Neuronal stem cell (in vitro differentiated cells): Measurements from ENCODE around the gene GPRC5B.

Experiments used
- DNase-seq: peaks from one replicate; pipeline ENCODE4 v3.0.0-alpha.2; 2013; ENCODE audit warnings: low spot score
- H2AFZ ChIP-seq: one replicate; pipeline ENCODE4 v1.6.1; 2013; ENCODE audit warnings: mild to moderate bottlenecking, low read length, inconsistent platforms
- H2AK5ac ChIP-seq: 2 replicates; pipeline ENCODE4 v1.6.1; 2013; ENCODE audit warnings: low read depth, mild to moderate bottlenecking, inconsistent platforms, low read length, moderate library complexity, mixed read lengths
- H2BK120ac ChIP-seq: 2 replicates; pipeline ENCODE4 v1.6.1; 2013; ENCODE audit warnings: low read depth, mild to moderate bottlenecking, inconsistent platforms, low read length, moderate library complexity, mixed read lengths
- H2BK12ac ChIP-seq: one replicate; pipeline ENCODE4 v1.6.1; 2013; ENCODE audit warnings: low read length, inconsistent platforms
- H2BK15ac ChIP-seq: 2 replicates; pipeline ENCODE4 v1.6.1; 2013; ENCODE audit warnings: mild to moderate bottlenecking, low read length, inconsistent platforms, mixed read lengths
- H2BK5ac ChIP-seq: one replicate; pipeline ENCODE4 v1.6.1; 2013; ENCODE audit warnings: inconsistent platforms, mild to moderate bottlenecking, low read length, moderate library complexity
- H3K14ac ChIP-seq: one replicate; pipeline ENCODE4 v1.6.1; 2013; ENCODE audit warnings: low read length, inconsistent platforms
- H3K18ac ChIP-seq: 2 replicates; pipeline ENCODE4 v1.6.1; 2013; ENCODE audit warnings: low read length, inconsistent platforms
- H3K23ac ChIP-seq: 2 replicates; pipeline ENCODE4 v1.6.1; 2013; ENCODE audit warnings: low read depth, mild to moderate bottlenecking, mixed read lengths, low read length, inconsistent platforms; ENCODE audit not compliant: poor library complexity
- H3K27ac ChIP-seq: replicated peaks from 3 replicates; pipeline ENCODE4 v1.5.1; 2013; ENCODE audit warnings: low read length, inconsistent platforms
- H3K27me3 ChIP-seq, 3 experiments: 2 replicates each; pipeline ENCODE4 v1.6.1; 2013; ENCODE audit warnings: low read length in 3 of 3, mild to moderate bottlenecking in 2 of 3, inconsistent platforms in 1 of 3, low read depth in 1 of 3, mixed read lengths in 1 of 3, moderate library complexity in 1 of 3; ENCODE audit not compliant: control insufficient read depth in 3 of 3, insufficient read depth in 3 of 3
- H3K36me3 ChIP-seq, 2 donors: replicated peaks in 1 of 2; 2 replicates each; pipeline ENCODE4 v1.6.1; 2013; ENCODE audit warnings: low read length in 2 of 2; ENCODE audit not compliant: control insufficient read depth in 2 of 2, insufficient read depth in 2 of 2
- H3K4ac ChIP-seq: 2 replicates; pipeline ENCODE4 v1.6.1; 2013; ENCODE audit warnings: inconsistent platforms, mild to moderate bottlenecking, low read length, moderate library complexity
- H3K4me1 ChIP-seq, 2 donors: 1 replicate in 1 of 2; 2 replicates in 1 of 2; pipeline ENCODE4 v1.6.1; 2013; ENCODE audit warnings: low read length in 2 of 2, low read depth in 1 of 2; ENCODE audit not compliant: control insufficient read depth in 2 of 2, insufficient read depth in 1 of 2
- H3K4me2 ChIP-seq: one replicate; pipeline ENCODE4 v1.6.1; 2013; ENCODE audit warnings: mild to moderate bottlenecking, low read length, inconsistent platforms; ENCODE audit not compliant: insufficient read depth, poor library complexity, severe bottlenecking
- H3K4me3 ChIP-seq, 2 donors: 2 replicates each; pipeline ENCODE4 v1.5.1; 2013; ENCODE audit warnings: low read length in 2 of 2, mild to moderate bottlenecking in 2 of 2, inconsistent platforms in 1 of 2, moderate library complexity in 1 of 2
- H3K79me1 ChIP-seq: one replicate; pipeline ENCODE4 v1.6.1; 2013; ENCODE audit warnings: low read depth, mild to moderate bottlenecking, inconsistent platforms, low read length, moderate library complexity
- H3K9ac ChIP-seq: one replicate; pipeline ENCODE4 v1.6.1; 2013; ENCODE audit warnings: mild to moderate bottlenecking, low read depth, low read length, inconsistent platforms; ENCODE audit not compliant: poor library complexity
- H3K9me3 ChIP-seq, 2 donors: replicated peaks in 1 of 2; 2 replicates each; pipeline versions ENCODE3 to v1.6.1; 2013; ENCODE audit warnings: low read length in 2 of 2, mild to moderate bottlenecking in 2 of 2, inconsistent platforms in 1 of 2, low read depth in 1 of 2, mixed read lengths in 1 of 2, moderate library complexity in 1 of 2; ENCODE audit not compliant: control insufficient read depth in 2 of 2, insufficient read depth in 1 of 2
- H4K8ac ChIP-seq: one replicate; pipeline ENCODE4 v1.6.1; 2013; ENCODE audit warnings: low read depth, mild to moderate bottlenecking, inconsistent platforms, low read length, moderate library complexity
- H4K91ac ChIP-seq: one replicate; pipeline ENCODE4 v1.6.1; 2013; ENCODE audit warnings: low read length, low read depth, mild to moderate bottlenecking, inconsistent platforms; ENCODE audit not compliant: poor library complexity
- WGBS, 2 donors: extraction: QIAGEN DNeasy Blood & Tissue Kit; methylation state at CpG; one replicate each; pipeline ENCODE4 v1.1.7; 2013; ENCODE audit warnings: missing lambda C conversion rate in 2 of 2, mixed read lengths in 1 of 2; ENCODE audit not compliant: insufficient read length in 2 of 2, insufficient replicate concordance in 1 of 2; ENCODE audit errors: extremely low coverage in 2 of 2; 5-methylcytosine and 5-hydroxymethylcytosine counted together

GPRC5B gene

GRCh38 chr16:19914877-19915276 lies 30.2 kb upstream of the GPRC5B start:
- Histone ChIP-seq H3K36me3 (no peaks in the 10 kb centered on the region), H3K18ac (no peak overlapping the region), H2BK5ac (no peak overlapping the region), H3K9ac (no peak overlapping the region), H3K4ac (no peak overlapping the region), H3K79me1 (no peaks in the 10 kb centered on the region), H2AK5ac (no peak overlapping the region), H3K9me3 (no peaks in the 10 kb centered on the region), H2BK15ac (no peak overlapping the region), H3K27me3 (no peaks in the 10 kb centered on the region), H3K14ac (no peak overlapping the region), H4K8ac (no peak overlapping the region), H2BK120ac (no peak overlapping the region), H3K23ac (no peak overlapping the region), H3K4me3 (no peak overlapping the region), H2BK12ac (no peak overlapping the region), H2AFZ (no peak overlapping the region), H3K27ac (no peak overlapping the region), H4K91ac (no peak overlapping the region), H3K4me1 (no peaks in the 10 kb centered on the region), H3K4me2 (no peak overlapping the region)
- DNase-seq = no peak
- no CpG with 5 or more reads among the region's 7 CpGs for WGBS, 2 donors

- no peak overlapping the region for H2BK120ac ChIP-seq
- no peak overlapping the region for H2AFZ ChIP-seq
- no peaks in the 10 kb centered on the region for H3K27me3 ChIP-seq
- no peak overlapping the region for H3K27ac ChIP-seq
- H3K23ac ChIP-seq = no peak overlapping the region
- no peak overlapping the region for H3K18ac ChIP-seq
- no peak overlapping the region for H2BK15ac ChIP-seq
- no peak overlapping the region for H3K9ac ChIP-seq
- no peaks in the 10 kb centered on the region for H3K36me3 ChIP-seq
- no peaks in the 10 kb centered on the region for H3K9me3 ChIP-seq
- no peak overlapping the region for H4K8ac ChIP-seq
- H3K4ac ChIP-seq = no peak overlapping the region
- no peak overlapping the region for H3K14ac ChIP-seq
- H3K79me1 ChIP-seq = no peaks in the 10 kb centered on the region
- H3K4me2 ChIP-seq = no peak overlapping the region
- no peak for DNase-seq
- no CpG with 5 or more reads among the region's 2 CpGs for WGBS, 2 donors
- H2AK5ac ChIP-seq = no peak overlapping the region
- H4K91ac ChIP-seq = no peak overlapping the region
- no peak overlapping the region for H2BK5ac ChIP-seq
- no peaks in the 10 kb centered on the region for H3K4me1 ChIP-seq
- no peak overlapping the region for H2BK12ac ChIP-seq
- no peak overlapping the region for H3K4me3 ChIP-seq
Measured at GRCh38 chr16:19913340-19913645, 28.6 kb upstream of the GPRC5B start.

- Histone ChIP-seq H3K36me3 (no peaks in the 10 kb centered on the region), H4K91ac (no peak overlapping the region), H2BK5ac (no peak overlapping the region), H3K14ac (no peak overlapping the region), H4K8ac (no peak overlapping the region), H3K9ac (no peak overlapping the region), H3K27me3 (no peaks in the 10 kb centered on the region), H2AFZ (no peak overlapping the region), H3K27ac (no peak overlapping the region), H3K4ac (no peak overlapping the region), H3K79me1 (no peaks in the 10 kb centered on the region), H2BK120ac (no peak overlapping the region), H3K4me2 (no peak overlapping the region), H3K4me1 (no peaks in the 10 kb centered on the region), H2BK15ac (no peak overlapping the region), H2AK5ac (no peak overlapping the region), H2BK12ac (no peak overlapping the region), H3K23ac (no peak overlapping the region), H3K9me3 (no peaks in the 10 kb centered on the region), H3K4me3 (no peak overlapping the region), H3K18ac (no peak overlapping the region)
- whole genome bisulfite sequencing, 2 donors = no CpG with 5 or more reads among the region's 22 CpGs
- no peak for DNase-seq
Measured at GRCh38 chr16:19912455-19913339, 28.0 kb upstream of the GPRC5B start.

- H2BK5ac ChIP-seq = no peak overlapping the region
- H3K9ac ChIP-seq = no peak overlapping the region
- H3K18ac ChIP-seq = no peak overlapping the region
- no peak overlapping the region for H2BK12ac ChIP-seq
- no peak overlapping the region for H3K4ac ChIP-seq
- no peak overlapping the region for H4K91ac ChIP-seq
- no peak overlapping the region for H2AFZ ChIP-seq
- no peak overlapping the region for H2AK5ac ChIP-seq
- no CpG with 5 or more reads among the region's 8 CpGs for WGBS, 2 donors
- no peak overlapping the region for H4K8ac ChIP-seq
- no peaks in the 10 kb centered on the region for H3K4me1 ChIP-seq
- H3K36me3 ChIP-seq = no peaks in the 10 kb centered on the region
- no peak overlapping the region for H3K27ac ChIP-seq
- H3K23ac ChIP-seq = no peak overlapping the region
- H3K4me2 ChIP-seq = no peak overlapping the region
- no peak overlapping the region for H2BK15ac ChIP-seq
- DNase-seq = no peak
- no peak overlapping the region for H2BK120ac ChIP-seq
- no peak overlapping the region for H3K14ac ChIP-seq
- peaks cover 0 to 2% (median 0%) of the 10 kb centered on the region in 3 experiments for H3K27me3 ChIP-seq
- H3K79me1 ChIP-seq = no peaks in the 10 kb centered on the region
- H3K4me3 ChIP-seq = no peak overlapping the region
- no peaks in the 10 kb centered on the region for H3K9me3 ChIP-seq
Measured at GRCh38 chr16:19911747-19912454, 27.3 kb upstream of the GPRC5B start.
